B cell (primary cell): ENCODE results near the gene GYPC. TPM values are rescaled to one million over a fixed set of nuclear protein-coding genes. Genes with fewer than 3 reads are reported as not detected.
A peak's percentile ranks its signal among the peaks of the same experiment; 100 is the strongest.

Experiments
- ATAC-seq: fragments of 200-7000 bp; cut with Tn5 transposase; one replicate; pipeline ENCODE4 v1.10.0; 2021; ENCODE audit warnings: low read depth, mild to moderate bottlenecking, moderate number of reproducible peaks, moderate library complexity
- CTCF ChIA-PET: fragments of 350-600 bp; sonication (Branson Sonifier 250); formaldehyde crosslinking; loops from one replicate; lab custom pipeline; 2021; ENCODE audit warnings: antibody characterized with exemption, inconsistent platforms; lab: Charles Lee
- POLR2A ChIA-PET: fragments of 350-600 bp; sonication (Branson Sonifier 250); formaldehyde crosslinking; loops from one replicate; lab custom pipeline; 2021; ENCODE audit warnings: antibody characterized with exemption; lab: Charles Lee
- DNase-seq: peaks from one replicate; pipeline ENCODE4 v3.0.0; 2013
- H2AFZ ChIP-seq: 2 replicates; pipeline ENCODE4 v1.6.1; 2012; ENCODE audit warnings: mild to moderate bottlenecking, low read depth, low read length; ENCODE audit not compliant: insufficient read depth, poor library complexity, severe bottlenecking
- H3K27ac ChIP-seq, 2 donors: 1 replicate in 1 of 2; 2 replicates in 1 of 2; pipeline ENCODE4 v1.5.1; 2012 to 2013; ENCODE audit warnings: low read length in 2 of 2, mild to moderate bottlenecking in 2 of 2, moderate library complexity in 1 of 2
- H3K27me3 ChIP-seq, 4 experiments: fragments of 200-600 bp in 1 of 4; sonication (generic) in 1 of 4; replicated peaks in 1 of 4; 1 replicate in 2 of 4; 2 replicates in 2 of 4; pipeline versions ENCODE4 v1.6.1 to v1.7.0; 2013 to 2016; ENCODE audit warnings: low read length in 3 of 4, mild to moderate bottlenecking in 2 of 4, mixed read lengths in 1 of 4, moderate library complexity in 1 of 4; ENCODE audit not compliant: insufficient read depth in 4 of 4, control insufficient read depth in 3 of 4; ENCODE audit errors: control extremely low read depth in 1 of 4
- H3K36me3 ChIP-seq, 2 experiments: replicated peaks in 1 of 2; 1 replicate in 1 of 2; 2 replicates in 1 of 2; pipeline versions ENCODE4 v1.6.1 to v1.7.1; 2013; ENCODE audit warnings: low read length in 1 of 2; ENCODE audit not compliant: insufficient read depth in 2 of 2, control insufficient read depth in 1 of 2; ENCODE audit errors: control extremely low read depth in 1 of 2, extremely low read depth in 1 of 2
- H3K4me1 ChIP-seq, 2 donors: fragments of 200-600 bp in 1 of 2; sonication (generic) in 1 of 2; 1 replicate in 1 of 2; 2 replicates in 1 of 2; pipeline versions ENCODE4 v1.5.1 to v1.6.1; 2013 to 2017; ENCODE audit warnings: low read length in 2 of 2; ENCODE audit not compliant: control insufficient read depth in 2 of 2, insufficient read depth in 2 of 2
- H3K4me2 ChIP-seq: replicated peaks from 2 replicates; pipeline ENCODE3; 2012; ENCODE audit warnings: mild to moderate bottlenecking, low read depth, low read length; ENCODE audit not compliant: poor library complexity, severe bottlenecking
- H3K4me3 ChIP-seq, 5 experiments: fragments of 200-600 bp in 1 of 5; sonication (generic) in 1 of 5; 1 replicate in 3 of 5; 2 replicates in 2 of 5; pipeline versions ENCODE4 v1.5.1 to v1.7.0; 2011 to 2016; ENCODE audit warnings: low read length in 4 of 5, mild to moderate bottlenecking in 4 of 5, low read depth in 2 of 5, control low read depth in 1 of 5, moderate library complexity in 1 of 5; ENCODE audit not compliant: insufficient read depth in 1 of 5; ENCODE audit errors: control extremely low read depth in 1 of 5, extremely low read depth in 1 of 5
- H3K79me2 ChIP-seq: fragments of 200-600 bp; sonication (generic); one replicate; pipeline ENCODE4 v1.6.0; 2016; ENCODE audit warnings: low read length; ENCODE audit not compliant: control insufficient read depth, insufficient read depth
- H3K9ac ChIP-seq: fragments of 200-600 bp; sonication (generic); 2 replicates; pipeline ENCODE4 v1.6.1; 2017; ENCODE audit warnings: mild to moderate bottlenecking, low read length, moderate library complexity
- H3K9me3 ChIP-seq, 3 donors: one replicate each; pipeline versions ENCODE4 v1.6.1 to v1.7.1; 2013; ENCODE audit warnings: low read length in 2 of 3; ENCODE audit not compliant: control insufficient read depth in 2 of 3, insufficient read depth in 1 of 3; ENCODE audit errors: control extremely low read depth in 1 of 3
- H4K20me1 ChIP-seq: 2 replicates; pipeline ENCODE4 v1.6.0; 2012; ENCODE audit warnings: mild to moderate bottlenecking, low read length; ENCODE audit not compliant: insufficient read depth, control insufficient read depth, poor library complexity, severe bottlenecking
- H3K27ac Mint-ChIP-seq: one replicate; pipeline ENCODE4 v1.8.0; 2021; ENCODE audit warnings: mixed read lengths
- H3K27me3 Mint-ChIP-seq: one replicate; pipeline ENCODE4 v1.8.0; 2021; ENCODE audit warnings: mixed read lengths
- H3K4me1 Mint-ChIP-seq: one replicate; pipeline ENCODE4 v1.8.0; 2021; ENCODE audit warnings: mixed read lengths
- H3K4me3 Mint-ChIP-seq: one replicate; pipeline ENCODE4 v1.8.0; 2021; ENCODE audit warnings: mixed read lengths
- H3K9me3 Mint-ChIP-seq: one replicate; pipeline ENCODE4 v1.8.0; 2022; ENCODE audit warnings: mixed read lengths; ENCODE audit not compliant: insufficient read depth
- CTCF ChIP-seq: fragments of 200-600 bp; IDR thresholded peaks from one replicate; pipeline ENCODE4 v1.8.0; 2022; ENCODE audit warnings: antibody characterized with exemption, mild to moderate bottlenecking
- EZH2 ChIP-seq: IDR thresholded peaks from 2 replicates; pipeline ENCODE4 v1.6.1; 2012; ENCODE audit warnings: borderline replicate concordance, low read depth, mild to moderate bottlenecking, moderate library complexity, low read length; ENCODE audit not compliant: insufficient read depth, poor library complexity, severe bottlenecking
- WGBS: methylation state at CpG from one replicate; pipeline ENCODE4 v1.1.5; 2013; ENCODE audit warnings: missing lambda C conversion rate; ENCODE audit not compliant: insufficient coverage; 5-methylcytosine and 5-hydroxymethylcytosine counted together
- intact Hi-C: fragments of 100-400 bp; cut with micrococcal nuclease; formaldehyde crosslinking; loops from one replicate; pipeline ENCODE4 v1.10.0; 2022
- polyA plus RNA-seq: library from polyadenylated mRNA; depleted of rRNA; stranded (reverse); fragments of >200 nt; gene quantifications from 2 replicates; pipeline ENCODE4 v1.2.3, GENCODE V29; 2012
- total RNA-seq, 2 donors: library from RNA; stranded (reverse); fragments of 120-200 nt in 1 of 2; gene quantifications; 1 replicate in 1 of 2; 2 replicates in 1 of 2; pipeline versions ENCODE4 v1.2.3 to v1.2.4, GENCODE V29; 2013 to 2022

The GYPC gene
- total and polyA plus RNA-seq, 2 donors (not counting 1 experiment from before 2014, with no cell fraction given) = 48.8 to 111 TPM

DNA sequence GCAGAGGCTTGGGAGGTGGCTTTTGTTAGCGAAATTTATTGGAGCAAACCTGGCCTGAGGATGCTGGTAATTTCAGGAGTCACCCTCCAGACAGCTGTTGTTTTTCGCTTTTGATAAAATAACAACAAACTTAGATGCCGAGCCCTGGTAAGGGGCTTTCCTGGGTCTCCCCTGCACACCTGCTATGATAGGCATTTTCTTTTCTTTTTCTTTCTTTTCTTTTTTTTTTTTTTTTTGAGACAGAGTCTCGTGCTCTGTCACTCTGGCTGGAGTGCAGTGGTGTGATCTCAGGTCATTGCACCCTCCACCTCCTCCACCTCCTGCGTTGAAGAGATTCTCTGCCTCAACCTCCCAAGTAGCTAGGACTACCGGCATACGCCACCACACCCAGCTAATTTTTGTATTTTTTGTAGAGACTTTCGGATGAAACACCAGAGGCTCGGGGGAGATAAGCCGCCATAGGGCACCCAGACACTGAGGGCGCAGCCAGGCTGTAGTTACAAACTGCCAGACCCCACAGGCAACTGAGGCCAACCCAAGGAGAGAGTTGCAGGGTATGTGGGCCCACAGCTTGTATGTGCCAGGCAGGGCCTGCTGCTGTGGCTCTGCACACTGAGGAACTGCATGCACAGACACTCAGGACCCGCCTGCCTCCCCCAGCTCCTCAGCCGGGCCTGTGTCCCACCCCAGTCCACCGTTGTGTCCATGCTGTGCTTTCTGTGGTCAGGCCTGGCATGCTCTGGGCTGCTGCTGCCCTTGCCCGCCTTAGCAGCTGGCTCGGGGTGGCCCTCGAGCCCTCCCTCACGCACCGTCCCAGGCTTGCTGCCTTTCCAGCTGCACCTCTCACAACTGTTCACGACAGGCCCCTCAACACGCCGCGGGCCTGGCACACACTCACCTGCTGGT, 3.9 kb downstream of the GYPC start:
- CTCF ChIA-PET = no interaction called here
- POLR2A ChIA-PET = interaction anchor here (0.8 kb wide), 1 partner anchor 51 kb away, joined by 4 read pairs; no protein-coding TSS in a partner anchor
- peak overlapping the region; percentile 48 for H2AFZ ChIP-seq
- H3K9ac ChIP-seq = peak overlapping the region; percentile 56
- peak overlapping the region; percentile 80 to 81 for H3K27ac ChIP-seq
- H3K4me3 ChIP-seq = peak overlapping the region in 4 of 5 experiments; percentile 17 to 54 (median 28)
- TF ChIP-seq CTCF = no peak
- no peak for TF ChIP-seq EZH2
- no peaks in the 10 kb centered on the region for H3K9me3 ChIP-seq
- H3K4me1 Mint-ChIP-seq = peaks cover 82% of the 10 kb centered on the region
- H3K9me3 Mint-ChIP-seq = no peaks in the 10 kb centered on the region
- whole genome bisulfite sequencing = 97% methylated on average over 17 of the region's 23 CpGs
- intact Hi-C loops = loop anchor here (10.0 kb wide), 1 partner anchor 115 kb away; no protein-coding TSS in a partner anchor
- H4K20me1 ChIP-seq = no peaks in the 10 kb centered on the region
- DNase-seq (no peak), ATAC-seq (no peak)
- peak overlapping the region; percentile 93 for H3K27ac Mint-ChIP-seq
- H3K79me2 ChIP-seq = peaks cover 82% of the 10 kb centered on the region
- peaks cover 0 to 9% of the 10 kb centered on the region in 2 experiments for H3K36me3 ChIP-seq
- H3K4me2 ChIP-seq = peak overlapping the region; percentile 74
- no peaks in the 10 kb centered on the region for H3K27me3 ChIP-seq
- peaks cover 68 to 76% of the 10 kb centered on the region in 2 donors for H3K4me1 ChIP-seq
- peak overlapping the region; percentile 84 for H3K4me3 Mint-ChIP-seq
- no peaks in the 10 kb centered on the region for H3K27me3 Mint-ChIP-seq

- no peak for DNase-seq
- Mint-ChIP-seq H3K27me3 (no peaks in the 10 kb centered on the region), H3K4me1 (peaks cover 83% of the 10 kb centered on the region), H3K27ac (peak overlapping the region; percentile 57), H3K4me3 (peak overlapping the region; percentile 2), H3K9me3 (no peaks in the 10 kb centered on the region)
- ChIA-PET POLR2A (no interaction called here), CTCF (interaction anchor here (2.6 kb wide), 1 partner anchor 133 kb away, joined by 8 read pairs; no protein-coding TSS in a partner anchor)
- H3K27me3 ChIP-seq = no peaks in the 10 kb centered on the region
- no peak overlapping the region for H3K27ac ChIP-seq
- no peaks in the 10 kb centered on the region for H3K9me3 ChIP-seq
- no peaks in the 10 kb centered on the region for H4K20me1 ChIP-seq
- no peak overlapping the region for H3K4me2 ChIP-seq
- 88% methylated on average over 7 of the region's 7 CpGs for WGBS
- peaks cover 93% of the 10 kb centered on the region for H3K79me2 ChIP-seq
- no peak overlapping the region for H3K9ac ChIP-seq
- TF ChIP-seq EZH2 (no peak), CTCF (no peak)
- H2AFZ ChIP-seq = no peak overlapping the region
- H3K36me3 ChIP-seq = peaks cover 0 to 9% of the 10 kb centered on the region in 2 experiments
- peaks cover 67 to 79% of the 10 kb centered on the region in 2 donors for H3K4me1 ChIP-seq
- intact Hi-C loops = no loop called here
- no peak for ATAC-seq
- H3K4me3 ChIP-seq = no peak overlapping the region
These were observed 5.0 kb downstream of the GYPC start for GRCh38 chr2:126660971-126661370.
